Neural progenitor cell (in vitro differentiated cells): ENCODE data around the gene PTGDR2.

ENCODE experiments used
- CTCF ChIP-seq: fragments of 200-600 bp; sonication (generic); IDR thresholded peaks from 2 replicates; pipeline ENCODE4 v1.5.1; 2017; ENCODE audit warnings: antibody characterized with exemption, mild to moderate bottlenecking
- EZH2phosphoT487 ChIP-seq: fragments of 200-600 bp; sonication (generic); IDR thresholded peaks from 2 replicates; pipeline ENCODE4 v1.6.1; 2017; ENCODE audit warnings: antibody characterized with exemption

DNA sequence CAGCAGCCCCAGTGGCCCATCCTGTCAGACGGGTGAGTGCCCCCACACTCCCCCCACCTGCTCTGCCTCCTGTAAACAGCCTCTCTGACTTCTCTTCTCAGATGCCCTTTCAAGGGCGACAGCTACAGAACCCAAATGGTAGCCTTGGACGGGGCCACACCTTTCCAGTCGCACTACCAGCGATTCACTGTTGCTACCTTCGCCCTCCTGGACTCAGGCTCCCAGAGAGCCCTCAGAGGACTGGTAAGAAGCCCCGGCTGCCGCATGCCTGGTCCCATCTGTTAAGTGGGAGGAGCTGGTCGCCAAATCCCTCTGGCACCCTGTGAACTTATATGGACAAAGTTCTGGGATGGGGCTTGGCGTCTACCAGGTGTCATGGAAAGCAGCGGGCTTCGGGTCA is 17.8 kb upstream of the PTGDR2 start:
- TF ChIP-seq CTCF (no peak), EZH2phosphoT487 (no peak)
